ES-I3 (cell line): ENCODE data around the gene KCNJ5.

Experiments
- H3K36me3 ChIP-seq: 2 replicates; pipeline ENCODE4 v1.6.1; 2013; ENCODE audit warnings: mild to moderate bottlenecking, low read length, control low read depth, moderate library complexity; ENCODE audit not compliant: insufficient read depth
- H3K4me1 ChIP-seq: 2 replicates; pipeline ENCODE4 v1.6.1; 2013; ENCODE audit warnings: mild to moderate bottlenecking, control low read depth, low read length; ENCODE audit not compliant: insufficient read depth
- H3K9ac ChIP-seq: 2 replicates; pipeline ENCODE4 v1.6.1; 2013; ENCODE audit warnings: low read depth, mild to moderate bottlenecking, low read length, moderate library complexity
- H3K9me3 ChIP-seq: 2 replicates; pipeline ENCODE4 v1.6.1; 2013; ENCODE audit warnings: mild to moderate bottlenecking, low read length, moderate library complexity; ENCODE audit not compliant: control insufficient read depth, insufficient read depth

KCNJ5 gene

DNA sequence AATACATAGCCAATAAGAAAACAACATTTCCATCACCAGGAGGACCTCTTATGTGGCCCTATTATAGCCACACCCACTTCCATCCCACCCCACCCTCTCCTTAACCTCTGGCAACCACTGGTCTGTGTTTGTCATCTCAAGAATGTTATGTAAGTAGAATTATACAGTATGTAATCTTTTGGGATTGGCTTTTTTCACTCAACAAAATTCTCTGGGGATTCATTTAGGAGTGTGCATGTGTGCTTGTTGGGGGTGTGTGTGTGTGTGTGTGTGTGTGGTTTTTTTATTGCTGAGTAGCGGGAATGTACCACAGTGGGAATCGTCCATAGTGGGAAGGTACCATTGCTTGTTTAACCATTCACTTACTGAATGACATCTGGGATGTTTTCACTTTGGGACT, 5.2 kb downstream of the KCNJ5 start:
- Histone ChIP-seq H3K9me3 (no peaks in the 10 kb centered on the region), H3K9ac (no peak overlapping the region), H3K4me1 (peaks cover 12% of the 10 kb centered on the region; the same call in 1 of the 2 replicates), H3K36me3 (no peaks in the 10 kb centered on the region)

DNA sequence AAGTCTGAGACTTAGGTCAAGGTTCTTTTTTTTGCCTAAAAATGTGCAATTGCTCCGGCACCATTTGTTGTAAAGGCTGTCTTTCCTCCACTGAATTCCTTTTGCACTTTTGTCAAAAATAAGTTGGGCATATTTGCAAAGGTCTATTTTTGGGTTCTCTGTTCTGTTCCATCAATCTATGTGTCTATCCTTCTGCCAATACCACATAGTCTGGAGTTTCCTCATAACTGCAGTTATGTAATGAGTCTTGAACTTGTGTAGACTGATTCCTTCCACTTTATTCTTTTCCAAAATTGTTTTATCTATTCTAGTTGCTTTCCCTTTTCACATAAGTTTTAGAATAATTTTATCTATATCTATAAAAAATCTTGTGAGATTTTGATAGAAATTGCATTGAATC, 6.7 kb downstream of the KCNJ5 start:
- Histone ChIP-seq H3K36me3 (no peaks in the 10 kb centered on the region), H3K9me3 (no peaks in the 10 kb centered on the region), H3K9ac (no peak overlapping the region), H3K4me1 (peaks cover 11% of the 10 kb centered on the region)

DNA sequence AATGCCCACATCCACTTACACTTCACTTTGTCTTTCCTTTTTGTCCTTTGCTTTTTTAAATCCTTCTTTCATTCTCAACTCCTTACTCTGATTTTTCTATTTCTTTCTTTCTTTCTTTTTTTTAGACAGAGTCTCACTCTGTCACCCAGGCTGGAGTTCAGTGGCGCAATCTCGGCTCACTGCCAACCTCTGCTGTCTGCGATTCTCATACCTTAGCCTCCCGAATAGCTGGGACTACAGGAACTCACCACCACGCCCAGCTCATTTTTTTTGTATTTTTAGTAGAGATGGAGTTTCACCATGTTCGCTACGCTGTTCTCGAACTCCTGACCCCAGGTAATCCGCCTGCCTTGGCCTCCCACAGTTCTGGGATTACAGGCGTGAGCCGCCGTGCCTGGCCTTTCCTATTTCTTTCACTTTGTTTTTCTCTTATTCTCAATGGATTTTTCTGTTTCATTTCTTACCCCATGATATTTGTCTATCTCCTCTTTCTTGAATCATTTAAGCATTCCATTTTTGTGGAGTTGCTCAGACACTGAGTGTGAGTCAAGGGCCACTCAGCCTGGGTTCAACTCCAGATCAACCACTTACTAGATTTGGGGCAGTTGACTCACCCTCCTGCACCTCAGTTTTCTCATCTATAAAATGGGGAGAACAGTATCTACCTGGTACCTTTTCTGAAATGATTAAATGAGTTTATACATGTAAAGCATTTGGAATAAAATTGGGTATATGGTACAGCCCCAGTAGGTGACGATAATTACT, 7.6 kb downstream of the KCNJ5 start:
- H3K9ac ChIP-seq: no peak overlapping the region
- peaks cover 17% of the 10 kb centered on the region for H3K4me1 ChIP-seq
- H3K9me3 ChIP-seq: no peaks in the 10 kb centered on the region
- H3K36me3 ChIP-seq: no peaks in the 10 kb centered on the region

DNA sequence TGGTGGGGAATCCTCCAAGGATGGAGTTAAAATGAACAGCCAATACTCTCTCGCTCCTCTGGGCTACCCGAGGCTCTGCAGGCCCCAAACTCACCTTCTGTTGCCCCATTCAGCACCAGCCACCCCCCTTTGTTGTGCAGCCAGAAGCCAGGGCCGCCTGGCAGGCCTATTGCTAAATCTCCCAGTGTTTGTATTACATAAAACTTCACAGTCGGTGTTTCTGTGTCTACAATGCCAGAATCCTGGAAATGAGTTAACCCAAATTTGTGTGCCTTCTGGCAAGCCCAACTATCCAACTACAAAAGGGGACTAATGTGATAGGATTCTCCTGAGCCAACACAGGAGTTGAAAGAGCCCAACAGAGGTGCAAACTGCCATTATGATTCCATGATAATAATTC, 9.3 kb downstream of the KCNJ5 start:
- no peak overlapping the region for H3K9ac ChIP-seq
- H3K36me3 ChIP-seq: no peaks in the 10 kb centered on the region
- peaks cover 28% of the 10 kb centered on the region for H3K4me1 ChIP-seq
- no peaks in the 10 kb centered on the region for H3K9me3 ChIP-seq

DNA sequence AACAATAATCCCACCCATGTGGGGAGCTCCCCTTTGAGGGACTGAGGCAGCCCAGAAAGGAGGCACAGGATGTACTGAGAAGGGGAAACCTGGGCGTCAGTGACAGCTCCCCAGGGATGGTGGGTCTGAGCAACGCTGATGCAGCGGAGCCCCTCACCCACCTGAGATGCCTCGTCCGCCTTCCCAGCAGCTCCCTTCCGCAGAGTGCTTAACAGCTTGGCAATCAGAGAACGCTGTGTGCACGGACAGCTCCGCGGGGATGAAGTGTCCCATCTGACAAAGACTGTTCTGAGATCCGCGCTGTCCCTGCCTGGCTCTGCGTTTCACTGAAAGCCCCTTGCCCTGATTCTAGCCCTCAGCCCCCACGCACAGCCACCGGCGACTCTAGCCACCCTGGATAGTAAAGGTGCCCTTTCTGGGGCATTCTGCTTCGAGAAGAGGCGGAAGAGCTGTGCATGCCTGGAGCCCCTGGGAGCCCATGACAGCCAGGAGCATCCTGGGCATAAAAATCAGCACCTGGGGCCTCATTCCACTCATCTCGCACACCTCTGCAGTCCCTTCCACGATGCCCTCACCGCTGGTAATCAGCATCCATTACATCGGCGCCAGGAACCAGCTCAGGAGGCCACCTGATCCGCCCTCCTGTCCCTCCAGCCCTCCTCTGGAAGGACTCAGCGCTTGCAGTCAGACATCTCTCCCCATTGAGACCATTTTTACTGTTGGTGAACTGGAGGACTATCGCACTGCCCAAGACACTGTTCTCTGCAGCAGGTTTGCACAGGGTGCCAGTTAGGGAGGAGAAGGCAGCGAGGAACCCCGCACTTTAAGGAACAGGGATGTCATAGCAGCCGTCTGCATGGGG, 10.7 kb downstream of the KCNJ5 start:
- no peaks in the 10 kb centered on the region for H3K9me3 ChIP-seq
- H3K4me1 ChIP-seq: peaks cover 28% of the 10 kb centered on the region
- peak overlapping the region; percentile 29; the same call in 1 of the 2 replicates for H3K9ac ChIP-seq
- H3K36me3 ChIP-seq: no peaks in the 10 kb centered on the region

DNA sequence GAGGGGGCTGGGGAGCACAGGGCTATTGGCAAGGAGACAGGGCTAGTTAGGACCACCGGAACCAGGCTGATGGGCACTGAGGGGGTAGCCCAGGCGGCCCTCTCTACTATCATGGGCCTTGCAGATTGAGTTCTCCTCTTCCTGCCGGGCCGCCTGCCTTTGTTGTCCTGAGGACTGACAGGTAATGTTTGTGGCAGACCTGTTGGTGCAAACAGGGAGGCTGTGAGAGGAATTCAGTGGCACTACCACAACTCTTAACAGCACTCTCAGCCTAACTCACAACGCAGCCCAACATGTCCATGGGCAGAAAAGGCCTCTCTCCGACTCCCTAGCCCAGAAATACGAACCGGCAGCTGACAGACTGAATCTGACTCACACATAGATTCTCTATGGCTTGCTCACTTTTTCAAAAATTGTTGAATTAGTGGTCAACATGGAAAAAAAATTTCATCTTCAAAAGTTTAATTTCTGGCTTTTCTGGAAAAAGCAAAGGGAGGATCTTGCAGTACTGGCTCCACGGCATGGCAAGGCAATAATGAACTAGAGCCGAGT, 11.4 kb downstream of the KCNJ5 start:
- no peaks in the 10 kb centered on the region for H3K36me3 ChIP-seq
- peaks cover 28% of the 10 kb centered on the region for H3K4me1 ChIP-seq
- H3K9ac ChIP-seq: no peak overlapping the region
- no peaks in the 10 kb centered on the region for H3K9me3 ChIP-seq

DNA sequence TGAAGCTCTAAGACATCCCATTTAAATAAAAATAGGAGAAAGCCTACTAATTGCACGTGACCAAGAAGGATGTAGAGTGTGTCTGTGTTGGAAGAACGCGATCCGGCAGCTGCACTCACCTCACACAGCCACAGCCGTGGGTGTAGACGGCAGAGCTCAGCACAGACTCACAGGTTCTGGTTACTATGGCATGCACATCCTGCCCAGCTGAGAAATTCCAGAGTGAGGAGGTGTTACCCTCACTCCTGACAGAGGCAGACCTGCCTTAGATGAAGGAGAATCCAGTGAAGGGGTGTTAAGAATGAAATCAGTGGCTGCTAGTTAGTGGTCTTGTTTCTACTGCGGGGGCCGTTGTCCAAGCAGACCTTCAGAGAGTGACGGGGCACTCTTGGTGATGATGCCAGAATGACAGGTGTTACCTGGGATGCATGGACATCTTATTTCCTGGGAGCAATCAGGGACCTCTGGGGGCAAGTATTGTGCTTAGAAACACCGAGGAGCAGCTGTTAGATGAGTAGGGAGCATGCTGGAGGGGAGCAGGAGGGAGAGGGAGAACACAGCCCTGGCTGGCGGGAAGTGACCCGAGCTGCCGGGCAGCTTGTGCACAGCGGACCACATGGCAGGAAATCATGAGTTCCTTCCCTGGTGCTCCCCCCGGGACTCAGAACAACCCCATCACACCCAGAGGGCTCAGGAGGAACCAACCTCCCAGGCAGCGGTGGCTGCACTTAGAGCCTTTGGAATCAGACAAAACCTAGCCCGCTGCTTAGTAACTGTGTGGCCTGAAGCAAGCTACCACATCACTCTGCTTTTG, 12.3 kb downstream of the KCNJ5 start:
- H3K36me3 ChIP-seq: no peaks in the 10 kb centered on the region
- H3K9ac ChIP-seq: peak overlapping the region; percentile 30; the same call in 1 of the 2 replicates

DNA sequence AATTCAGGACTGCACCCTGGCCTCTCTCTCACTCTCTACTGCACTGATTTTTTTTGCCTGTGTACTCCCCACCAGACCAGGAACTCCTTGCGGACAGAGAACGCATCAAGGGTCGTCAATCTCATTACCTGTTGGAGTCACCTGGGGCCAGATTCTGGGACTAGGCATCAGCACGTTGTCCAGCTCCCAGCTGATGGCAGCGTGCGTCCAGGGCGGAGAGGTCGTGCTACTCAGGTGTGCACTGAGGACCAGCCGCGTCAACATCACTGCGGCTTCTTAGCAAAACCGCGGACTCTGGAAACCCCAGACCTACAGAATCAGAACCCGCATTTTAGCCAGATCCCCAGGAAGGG, 13.1 kb downstream of the KCNJ5 start:
- no peak overlapping the region; the same call in 1 of the 2 replicates for H3K9ac ChIP-seq
- peaks cover 28% of the 10 kb centered on the region for H3K4me1 ChIP-seq
- H3K9me3 ChIP-seq: no peaks in the 10 kb centered on the region
- no peaks in the 10 kb centered on the region for H3K36me3 ChIP-seq

More for the DNA sequence above, 12.3 kb downstream of the KCNJ5 start:
- Histone ChIP-seq H3K9me3 (no peaks in the 10 kb centered on the region), H3K4me1 (peaks cover 28% of the 10 kb centered on the region)

DNA sequence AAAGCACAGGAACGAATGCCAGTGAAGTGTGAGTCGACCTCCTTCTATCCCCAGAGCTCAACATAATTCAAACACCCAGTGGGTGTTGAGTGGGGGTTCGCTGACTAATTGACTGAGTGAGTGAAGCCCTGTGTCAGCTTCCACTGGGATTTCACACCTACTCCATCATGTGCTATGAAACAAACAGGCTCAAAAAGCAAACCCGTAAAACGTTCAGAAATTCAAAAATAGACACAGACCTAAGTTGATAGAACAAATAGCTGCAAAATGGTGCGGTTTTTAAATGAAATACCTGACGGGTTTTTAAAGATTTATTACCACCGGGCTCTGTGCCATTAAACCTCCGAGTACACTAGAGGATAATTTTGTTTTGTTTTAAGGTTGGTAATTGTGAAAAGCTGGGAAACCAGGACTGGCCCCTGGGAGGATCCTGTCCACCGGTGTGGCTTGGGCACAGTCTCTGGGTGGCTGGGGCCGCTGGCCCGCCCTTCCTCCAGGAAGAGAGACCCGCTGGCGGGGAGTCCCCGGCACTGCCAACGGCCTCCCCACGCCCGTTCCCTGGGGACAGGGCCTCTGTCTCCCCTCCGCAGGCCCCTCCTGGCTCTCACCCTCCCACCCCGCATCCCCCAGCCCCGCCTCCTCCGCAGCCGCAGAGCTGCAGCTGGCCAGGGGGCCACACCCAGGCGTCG, 13.6 kb downstream of the KCNJ5 start:
- Histone ChIP-seq H3K9ac (peak overlapping the region; percentile 69; the same call in 1 of the 2 replicates), H3K36me3 (no peaks in the 10 kb centered on the region), H3K9me3 (no peaks in the 10 kb centered on the region), H3K4me1 (peaks cover 28% of the 10 kb centered on the region)

DNA sequence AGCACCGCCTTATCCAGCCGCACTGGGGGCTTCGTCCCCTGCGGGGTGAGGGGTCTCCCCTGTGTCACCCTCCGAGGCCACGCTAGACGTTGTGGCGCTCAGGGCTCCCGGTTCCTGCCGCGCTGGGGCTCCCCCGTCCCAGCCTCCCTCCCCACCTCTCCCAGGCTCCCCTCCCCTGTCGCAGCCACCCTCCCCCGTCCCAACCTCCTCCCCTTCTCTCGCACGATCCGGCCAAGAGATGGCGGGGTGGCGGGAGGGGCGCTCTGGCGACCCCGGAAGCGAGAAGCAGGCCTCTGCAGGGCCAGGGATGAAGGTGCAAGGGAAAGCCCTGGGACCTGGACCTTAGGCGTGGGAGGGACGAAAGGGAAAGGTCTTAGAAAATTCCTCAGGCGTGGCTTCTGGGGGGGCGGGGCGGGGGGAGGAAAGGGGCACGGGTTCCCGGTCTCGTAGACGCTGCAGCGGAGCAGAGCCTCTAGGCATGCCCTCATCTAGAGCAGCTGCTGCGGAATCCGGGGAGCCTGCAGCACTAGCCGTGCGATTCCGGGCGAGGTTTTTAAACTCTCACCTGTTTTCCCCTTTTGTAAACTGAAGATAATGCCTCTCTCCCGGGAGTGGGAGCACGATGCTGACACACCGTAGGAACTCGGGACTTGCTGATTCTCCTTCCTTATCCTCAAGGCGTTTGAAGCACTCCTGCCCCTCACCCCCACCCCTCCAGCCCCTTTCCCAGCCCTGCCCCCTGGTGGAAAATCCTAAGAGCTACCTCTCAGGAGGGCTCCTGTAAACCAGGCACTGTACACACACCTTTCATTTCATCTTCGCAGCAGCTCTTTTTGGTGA, 14.4 kb downstream of the KCNJ5 start:
- Histone ChIP-seq H3K4me1 (peaks cover 28% of the 10 kb centered on the region), H3K36me3 (no peaks in the 10 kb centered on the region), H3K9me3 (no peaks in the 10 kb centered on the region), H3K9ac (peak overlapping the region; percentile 69)

DNA sequence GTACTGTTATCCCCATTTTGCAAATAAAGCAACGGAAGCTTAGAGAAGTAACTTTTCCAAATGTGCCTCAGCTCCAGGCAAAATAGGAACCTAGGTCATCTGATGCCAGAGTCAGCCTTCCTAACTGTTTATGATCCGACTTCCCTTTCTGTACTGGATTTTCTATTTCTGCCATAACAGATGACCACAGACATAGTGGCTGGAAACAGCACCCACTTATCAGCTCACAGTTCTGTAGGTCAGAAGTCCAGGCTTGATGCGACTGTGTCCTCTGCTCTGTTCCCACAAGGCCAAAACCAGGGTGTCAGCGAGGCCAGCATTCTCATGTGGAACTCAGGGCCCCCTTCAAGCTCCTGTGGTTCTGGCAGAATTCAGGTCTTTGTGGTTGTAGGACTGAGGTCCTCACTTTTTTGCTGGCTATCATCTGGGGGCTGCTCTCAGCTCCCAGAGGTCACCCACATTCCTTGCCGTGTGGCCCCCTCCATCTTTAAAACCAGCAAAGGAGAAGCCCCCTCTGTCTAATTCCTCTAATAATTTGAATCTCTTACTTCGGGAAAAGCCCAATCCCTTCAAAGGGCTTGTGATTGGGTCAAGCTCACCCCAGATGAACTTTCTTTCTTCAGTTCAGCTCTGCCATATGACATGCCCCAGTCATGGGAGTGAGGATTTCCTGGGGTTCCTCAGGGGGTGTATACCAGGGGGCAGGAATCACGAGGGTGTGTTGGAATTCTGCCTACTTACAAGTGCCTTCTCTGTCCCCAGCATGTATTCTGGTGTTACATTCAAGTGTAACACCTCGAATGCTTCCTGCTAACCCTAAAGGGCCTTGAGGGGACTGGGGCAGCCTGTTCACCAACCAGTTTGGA, 15.3 kb downstream of the KCNJ5 start:
- peaks cover 28% of the 10 kb centered on the region for H3K4me1 ChIP-seq
- H3K9ac ChIP-seq: no peak overlapping the region
- H3K36me3 ChIP-seq: no peaks in the 10 kb centered on the region
- no peaks in the 10 kb centered on the region for H3K9me3 ChIP-seq

DNA sequence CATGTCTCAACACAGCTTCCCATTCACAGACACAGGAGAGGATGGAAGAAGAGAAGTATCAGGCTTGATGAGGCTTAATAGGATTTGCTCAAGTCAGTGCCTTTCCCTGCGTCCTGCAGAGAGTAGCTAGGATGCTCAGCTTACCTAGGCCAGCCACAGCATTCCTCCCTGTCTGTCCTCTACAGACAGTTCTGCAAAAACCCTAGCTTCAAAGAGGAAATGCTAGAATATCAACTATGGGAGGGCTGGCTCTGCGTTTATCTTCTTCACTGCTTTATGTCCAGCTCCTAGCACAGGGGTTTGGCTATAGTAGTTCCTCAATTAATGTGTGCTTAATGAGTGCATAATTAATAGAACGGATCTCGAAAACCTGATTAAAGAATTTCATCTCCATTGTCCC, 16.4 kb downstream of the KCNJ5 start:
- Histone ChIP-seq H3K36me3 (no peaks in the 10 kb centered on the region), H3K9me3 (0 out of 2 replicates have a peak, but pooled peaks cover 4% of the 10 kb centered on the region), H3K4me1 (peaks cover 18% of the 10 kb centered on the region; the same call in 1 of the 2 replicates), H3K9ac (no peak overlapping the region)
